OCI-LY3 (cell line): Measurements from ENCODE around the gene RTL5.

Experiments
- H2AFZ ChIP-seq: fragments of 200-600, 300-600 bp; shearing (Covaris generic); 2 replicates; pipeline ENCODE4 v1.6.0; 2014; ENCODE audit warnings: antibody characterized with exemption, low read depth, low read length
- H3K27ac ChIP-seq: fragments of 200-600, 300-600 bp; sonication (generic); 2 replicates; pipeline ENCODE4 v1.5.1; 2014; ENCODE audit warnings: mild to moderate bottlenecking, low read length, moderate library complexity, mixed read lengths
- H3K27me3 ChIP-seq: fragments of 200-600, 300-600 bp; sonication (generic); 2 replicates; pipeline ENCODE4 v1.6.1; 2014; ENCODE audit warnings: low read depth, low read length, mixed read lengths
- H3K36me3 ChIP-seq: fragments of 200-600, 300-600 bp; sonication (generic); replicated peaks from 2 replicates; pipeline ENCODE3; 2014; ENCODE audit warnings: low read depth, low read length, mixed read lengths
- H3K4me1 ChIP-seq: fragments of 300-600, 200-600 bp; sonication (generic); 2 replicates; pipeline ENCODE4 v1.6.1; 2014; ENCODE audit warnings: low read length, mixed read lengths
- H3K4me2 ChIP-seq: fragments of 200-600, 300-600 bp; sonication (generic); 2 replicates; pipeline ENCODE4 v1.6.1; 2014; ENCODE audit warnings: low read length, mixed read lengths
- H3K4me3 ChIP-seq: fragments of 300-600, 200-600 bp; sonication (generic); 2 replicates; pipeline ENCODE4 v1.5.1; 2014; ENCODE audit warnings: antibody characterized with exemption, mild to moderate bottlenecking, low read length, moderate library complexity
- H3K79me2 ChIP-seq: fragments of 300-600, 200-600 bp; shearing (Covaris generic); 2 replicates; pipeline ENCODE4 v1.6.1; 2014; ENCODE audit warnings: mild to moderate bottlenecking, low read length, mixed read lengths
- H3K9ac ChIP-seq: fragments of 300-600, 200-600 bp; shearing (Covaris generic); 2 replicates; pipeline ENCODE4 v1.6.0; 2014; ENCODE audit warnings: mild to moderate bottlenecking, low read length, moderate library complexity
- H3K9me3 ChIP-seq: fragments of 200-600, 300-600 bp; shearing (Covaris generic); 2 replicates; pipeline ENCODE4 v1.6.1; 2014; ENCODE audit warnings: low read length, mixed read lengths; ENCODE audit not compliant: insufficient read depth
- H4K20me1 ChIP-seq: fragments of 200-600, 300-600 bp; sonication (generic); 2 replicates; pipeline ENCODE4 v1.6.1; 2016; ENCODE audit warnings: low read length, mixed read lengths; ENCODE audit not compliant: insufficient read depth
- CTCF ChIP-seq: fragments of 200-600, 300-600 bp; sonication (generic); IDR thresholded peaks from 2 replicates; pipeline ENCODE4 v1.5.1; 2014; ENCODE audit warnings: antibody characterized with exemption, low read length, low read depth
- EZH2phosphoT487 ChIP-seq: fragments of 200-600 bp; shearing (Covaris generic); IDR thresholded peaks from 2 replicates; pipeline ENCODE4 v1.6.1; 2018; ENCODE audit warnings: antibody characterized with exemption, mixed run types, low read depth

RTL5 gene

GRCh38 chrX:72114306-72114705 lies 17.4 kb downstream of the RTL5 start:
- H4K20me1 ChIP-seq, result no peaks in the 10 kb centered on the region
- no peak overlapping the region for H3K4me3 ChIP-seq
- TF ChIP-seq EZH2phosphoT487 (no peak), CTCF (no peak)
- H3K79me2 ChIP-seq, result no peaks in the 10 kb centered on the region
- no peaks in the 10 kb centered on the region for H3K4me1 ChIP-seq
- no peak overlapping the region for H3K27ac ChIP-seq
- H3K27me3 ChIP-seq, result peaks cover 31% of the 10 kb centered on the region; the same call in 1 of the 2 replicates
- H2AFZ ChIP-seq, result no peak overlapping the region
- H3K4me2 ChIP-seq, result no peak overlapping the region
- no peaks in the 10 kb centered on the region for H3K9me3 ChIP-seq
- no peak overlapping the region for H3K9ac ChIP-seq
- H3K36me3 ChIP-seq, result no peaks in the 10 kb centered on the region

- Histone ChIP-seq H3K4me3 (no peak overlapping the region), H3K36me3 (no peaks in the 10 kb centered on the region), H3K79me2 (no peaks in the 10 kb centered on the region), H4K20me1 (no peaks in the 10 kb centered on the region), H3K4me1 (no peaks in the 10 kb centered on the region), H3K4me2 (no peak overlapping the region), H3K27ac (no peak overlapping the region), H2AFZ (no peak overlapping the region), H3K9me3 (no peaks in the 10 kb centered on the region), H3K27me3 (peaks cover 37% of the 10 kb centered on the region), H3K9ac (no peak overlapping the region)
- TF ChIP-seq EZH2phosphoT487 (no peak), CTCF (no peak)
These were observed 18.3 kb downstream of the RTL5 start for GRCh38 chrX:72113461-72113860.

- Histone ChIP-seq H3K4me2 (no peak overlapping the region), H3K4me1 (no peaks in the 10 kb centered on the region), H3K27me3 (peaks cover 43% of the 10 kb centered on the region), H3K9ac (no peak overlapping the region), H3K27ac (no peak overlapping the region), H3K79me2 (no peaks in the 10 kb centered on the region), H3K4me3 (no peak overlapping the region), H4K20me1 (no peaks in the 10 kb centered on the region), H3K9me3 (no peaks in the 10 kb centered on the region), H3K36me3 (no peaks in the 10 kb centered on the region), H2AFZ (no peak overlapping the region)
- no peak for TF ChIP-seq CTCF
- TF ChIP-seq EZH2phosphoT487, result no peak
These were observed 20.6 kb downstream of the RTL5 start for GRCh38 chrX:72110876-72111708.

- Histone ChIP-seq H3K27ac (no peak overlapping the region), H3K79me2 (no peaks in the 10 kb centered on the region), H3K27me3 (peaks cover 43% of the 10 kb centered on the region), H3K9me3 (no peaks in the 10 kb centered on the region), H3K36me3 (no peaks in the 10 kb centered on the region), H3K4me3 (no peak overlapping the region), H3K4me2 (no peak overlapping the region), H4K20me1 (no peaks in the 10 kb centered on the region), H3K9ac (no peak overlapping the region), H3K4me1 (peaks cover 4% of the 10 kb centered on the region; the same call in 1 of the 2 replicates), H2AFZ (no peak overlapping the region)
- TF ChIP-seq CTCF, result no peak
- no peak for TF ChIP-seq EZH2phosphoT487
These were observed 21.5 kb downstream of the RTL5 start for GRCh38 chrX:72110051-72110875.
